CD14-positive monocyte (primary cell): ENCODE measurements around the gene VWA1. TPM values are rescaled to one million over a fixed set of nuclear protein-coding genes. Genes with fewer than 3 reads are reported as not detected.
A peak's percentile ranks its signal among the peaks of the same experiment; 100 is the strongest.

Experiments used
- DNase-seq, 3 donors: peaks; one replicate each; pipeline ENCODE4 v3.0.0-alpha.2; 2011 to 2022
- H2AFZ ChIP-seq: 2 replicates; pipeline ENCODE4 v1.6.0; 2012; ENCODE audit warnings: mild to moderate bottlenecking, low read depth, low read length, inconsistent platforms; ENCODE audit not compliant: insufficient read depth, poor library complexity, severe bottlenecking
- H3K27ac ChIP-seq, 2 donors: 1 replicate in 1 of 2; 2 replicates in 1 of 2; pipeline ENCODE4 v1.5.1; 2012 to 2013; ENCODE audit warnings: low read length in 2 of 2, control low read depth in 1 of 2, inconsistent platforms in 1 of 2, low read depth in 1 of 2, mild to moderate bottlenecking in 1 of 2
- H3K27me3 ChIP-seq, 2 donors: one replicate each; pipeline versions ENCODE4 v1.6.0 to v1.6.1; 2011 to 2013; ENCODE audit warnings: low read length in 2 of 2; ENCODE audit not compliant: control insufficient read depth in 2 of 2, insufficient read depth in 2 of 2
- H3K36me3 ChIP-seq, 2 donors: replicated peaks in 1 of 2; 1 replicate in 1 of 2; 2 replicates in 1 of 2; pipeline versions ENCODE4 v1.5.1 to v1.6.1; 2012 to 2013; ENCODE audit warnings: low read length in 2 of 2, control low read depth in 1 of 2, inconsistent platforms in 1 of 2, mild to moderate bottlenecking in 1 of 2; ENCODE audit not compliant: insufficient read depth in 2 of 2, control insufficient read depth in 1 of 2
- H3K4me1 ChIP-seq, 2 donors: 1 replicate in 1 of 2; 2 replicates in 1 of 2; pipeline versions ENCODE4 v1.5.1 to v1.6.1; 2012 to 2013; ENCODE audit warnings: low read length in 2 of 2, control low read depth in 1 of 2, inconsistent platforms in 1 of 2, mild to moderate bottlenecking in 1 of 2, moderate library complexity in 1 of 2; ENCODE audit not compliant: insufficient read depth in 2 of 2, control insufficient read depth in 1 of 2
- H3K4me2 ChIP-seq: replicated peaks from 2 replicates; pipeline ENCODE3; 2012; ENCODE audit warnings: low read length, moderate library complexity, mild to moderate bottlenecking; ENCODE audit not compliant: poor library complexity, severe bottlenecking; ENCODE audit errors: extremely low read depth
- H3K4me3 ChIP-seq, 3 experiments: fragments of 200-600 bp in 1 of 3; sonication (generic) in 1 of 3; replicated peaks in 1 of 3; 1 replicate in 2 of 3; 2 replicates in 1 of 3; pipeline ENCODE4 v1.5.1; 2011 to 2013; ENCODE audit warnings: low read length in 3 of 3, mild to moderate bottlenecking in 3 of 3, control low read depth in 2 of 3, low read depth in 2 of 3, inconsistent platforms in 1 of 3, moderate library complexity in 1 of 3
- H3K79me2 ChIP-seq: 2 replicates; pipeline ENCODE4 v1.6.0; 2012; ENCODE audit warnings: mild to moderate bottlenecking, control low read depth, inconsistent platforms, low read length, moderate library complexity; ENCODE audit not compliant: insufficient read depth
- H3K9ac ChIP-seq: 2 replicates; pipeline ENCODE4 v1.6.0; 2017; ENCODE audit warnings: low read length, mild to moderate bottlenecking; ENCODE audit not compliant: insufficient read depth, poor library complexity, severe bottlenecking
- H3K9me3 ChIP-seq, 2 donors: replicated peaks in 1 of 2; 1 replicate in 1 of 2; 2 replicates in 1 of 2; pipeline versions ENCODE4 v1.5.1 to v1.6.1; 2012 to 2013; ENCODE audit warnings: low read length in 2 of 2, control low read depth in 1 of 2; ENCODE audit not compliant: control insufficient read depth in 1 of 2, insufficient read depth in 1 of 2
- H4K20me1 ChIP-seq: 2 replicates; pipeline ENCODE4 v1.6.0; 2012; ENCODE audit warnings: mild to moderate bottlenecking, low read length, control low read depth, moderate library complexity; ENCODE audit not compliant: insufficient read depth
- H3K27ac Mint-ChIP-seq, 7 donors: one replicate each; pipeline ENCODE4 v1.8.0; 2020; ENCODE audit warnings: mild to moderate bottlenecking in 7 of 7, mixed read lengths in 7 of 7, moderate library complexity in 6 of 7, inconsistent platforms in 2 of 7
- H3K27me3 Mint-ChIP-seq, 3 donors: one replicate each; pipeline ENCODE4 v1.8.0; 2021 to 2022; ENCODE audit warnings: low read depth in 3 of 3, mild to moderate bottlenecking in 3 of 3, mixed read lengths in 3 of 3, moderate library complexity in 3 of 3, inconsistent platforms in 1 of 3
- H3K36me3 Mint-ChIP-seq, 2 donors: one replicate each; pipeline ENCODE4 v1.8.0; 2020; ENCODE audit warnings: mixed read lengths in 2 of 2, inconsistent platforms in 1 of 2, mild to moderate bottlenecking in 1 of 2
- H3K4me1 Mint-ChIP-seq: one replicate; pipeline ENCODE4 v1.8.0; 2020; ENCODE audit warnings: mild to moderate bottlenecking, mixed read lengths
- H3K4me3 Mint-ChIP-seq, 2 donors: one replicate each; pipeline ENCODE4 v1.8.0; 2020; ENCODE audit warnings: mild to moderate bottlenecking in 2 of 2, mixed read lengths in 2 of 2, moderate library complexity in 1 of 2
- H3K9me3 Mint-ChIP-seq, 7 donors: one replicate each; pipeline ENCODE4 v1.8.0; 2020 to 2022; ENCODE audit warnings: mixed read lengths in 7 of 7, mild to moderate bottlenecking in 6 of 7, moderate library complexity in 6 of 7, inconsistent platforms in 2 of 7
- CTCF ChIP-seq: fragments of 200-600 bp; IDR thresholded peaks from one replicate; pipeline ENCODE4 v1.8.0; 2022; ENCODE audit warnings: antibody characterized with exemption, mild to moderate bottlenecking
- WGBS: methylation state at CpG from one replicate; pipeline ENCODE4 v1.1.5; 2013; ENCODE audit warnings: missing lambda C conversion rate; ENCODE audit not compliant: insufficient coverage; 5-methylcytosine and 5-hydroxymethylcytosine counted together
- intact Hi-C, 2 donors: fragments of 100-400 bp; cut with micrococcal nuclease; formaldehyde crosslinking; loops; one replicate each; pipeline versions ENCODE4 v1.15.0 to v1.15.1; 2023
- polyA plus RNA-seq, 3 donors: library from polyadenylated mRNA; depleted of rRNA in 1 of 3; unstranded in 2 of 3; stranded (reverse) in 1 of 3; fragments of 300-500 nt in 2 of 3; fragments of >200 nt in 1 of 3; fragmentation: Illumina TruSeq in 2 of 3; gene quantifications; 1 replicate in 2 of 3; 2 replicates in 1 of 3; pipeline ENCODE4 v1.2.3, GENCODE V29; 2012 to 2021

Gene VWA1
- polyA plus RNA-seq, 3 donors, result not detected

GRCh38 chr1:1395166-1395565 lies 40.3 kb upstream of the VWA1 start:
- H3K4me3 Mint-ChIP-seq, result no peak overlapping the region
- no peak for TF ChIP-seq CTCF
- no peaks in the 10 kb centered on the region for H3K27me3 ChIP-seq
- H3K9me3 Mint-ChIP-seq, result peaks cover 0 to 3% (median under 1%) of the 10 kb centered on the region in 7 donors
- no peak overlapping the region for H2AFZ ChIP-seq
- peak overlapping the region in 3 of 7 donors; percentile 6 to 23 (median 17) for H3K27ac Mint-ChIP-seq
- H3K9ac ChIP-seq, result no peak overlapping the region
- H3K4me3 ChIP-seq, result no peak overlapping the region
- peaks cover 56 to 75% of the 10 kb centered on the region in 2 donors for H3K36me3 Mint-ChIP-seq
- intact Hi-C loops, result no loop called here
- no peak overlapping the region for H3K27ac ChIP-seq
- WGBS, result 93% methylated on average over 9 of the region's 11 CpGs
- H3K4me1 ChIP-seq, result peaks cover 16 to 21% of the 10 kb centered on the region in 2 donors
- peaks cover 65 to 72% of the 10 kb centered on the region in 2 donors for H3K36me3 ChIP-seq
- peaks cover 65% of the 10 kb centered on the region for H3K79me2 ChIP-seq
- H3K27me3 Mint-ChIP-seq, result no peaks in the 10 kb centered on the region
- no peak for DNase-seq
- peaks cover 54% of the 10 kb centered on the region for H4K20me1 ChIP-seq
- H3K9me3 ChIP-seq, result no peaks in the 10 kb centered on the region
- H3K4me2 ChIP-seq, result no peak overlapping the region
- peaks cover 20% of the 10 kb centered on the region for H3K4me1 Mint-ChIP-seq

GRCh38 chr1:1397839-1398523 lies 37.5 kb upstream of the VWA1 start:
- peak overlapping the region; percentile 88 for H3K4me2 ChIP-seq
- H3K9me3 ChIP-seq, result no peaks in the 10 kb centered on the region
- H3K36me3 ChIP-seq, result peaks cover 57 to 67% of the 10 kb centered on the region in 2 donors
- peak overlapping the region in 1 of 2 donors; percentile 82 for H3K27ac ChIP-seq
- peak overlapping the region; percentile 93 for H2AFZ ChIP-seq
- peak overlapping the region; percentile 89 to 90 for H3K4me3 Mint-ChIP-seq
- H4K20me1 ChIP-seq, result peaks cover 51% of the 10 kb centered on the region
- intact Hi-C loops, result loop anchor here in 1 of 2 donors (1.0 kb wide), 1 partner anchor 8 kb away; no protein-coding TSS in a partner anchor
- H3K27me3 Mint-ChIP-seq, result no peaks in the 10 kb centered on the region
- peaks cover 83% of the 10 kb centered on the region for H3K79me2 ChIP-seq
- H3K36me3 Mint-ChIP-seq, result peaks cover 51 to 73% of the 10 kb centered on the region in 2 donors
- DNase-seq, result peak in 2 of 3 donors; percentile 21 to 41
- peak overlapping the region; percentile 72 to 87 (median 83) for H3K4me3 ChIP-seq
- no peaks in the 10 kb centered on the region for H3K27me3 ChIP-seq
- H3K4me1 ChIP-seq, result peaks cover 24 to 31% of the 10 kb centered on the region in 2 donors
- peaks cover 32% of the 10 kb centered on the region for H3K4me1 Mint-ChIP-seq
- H3K9me3 Mint-ChIP-seq, result no peaks in the 10 kb centered on the region
- peak overlapping the region; percentile 97 for H3K9ac ChIP-seq
- 64% methylated on average over 16 of the region's 19 CpGs for WGBS
- H3K27ac Mint-ChIP-seq, result peak overlapping the region; percentile 83 to 92 (median 87)
- TF ChIP-seq CTCF, result no peak
